CD14-positive monocyte (primary cell): ENCODE data around the gene FBXL17. TPM values are rescaled to one million over a fixed set of nuclear protein-coding genes. Genes with fewer than 3 reads are reported as not detected.

Experiments used
- DNase-seq, 3 donors: peaks; one replicate each; pipeline ENCODE4 v3.0.0-alpha.2; 2011 to 2022
- H2AFZ ChIP-seq: 2 replicates; pipeline ENCODE4 v1.6.0; 2012; ENCODE audit warnings: mild to moderate bottlenecking, low read depth, low read length, inconsistent platforms; ENCODE audit not compliant: insufficient read depth, poor library complexity, severe bottlenecking
- H3K27ac ChIP-seq, 2 donors: 1 replicate in 1 of 2; 2 replicates in 1 of 2; pipeline ENCODE4 v1.5.1; 2012 to 2013; ENCODE audit warnings: low read length in 2 of 2, control low read depth in 1 of 2, inconsistent platforms in 1 of 2, low read depth in 1 of 2, mild to moderate bottlenecking in 1 of 2
- H3K27me3 ChIP-seq, 2 donors: one replicate each; pipeline versions ENCODE4 v1.6.0 to v1.6.1; 2011 to 2013; ENCODE audit warnings: low read length in 2 of 2; ENCODE audit not compliant: control insufficient read depth in 2 of 2, insufficient read depth in 2 of 2
- H3K36me3 ChIP-seq, 2 donors: replicated peaks in 1 of 2; 1 replicate in 1 of 2; 2 replicates in 1 of 2; pipeline versions ENCODE4 v1.5.1 to v1.6.1; 2012 to 2013; ENCODE audit warnings: low read length in 2 of 2, control low read depth in 1 of 2, inconsistent platforms in 1 of 2, mild to moderate bottlenecking in 1 of 2; ENCODE audit not compliant: insufficient read depth in 2 of 2, control insufficient read depth in 1 of 2
- H3K4me1 ChIP-seq, 2 donors: 1 replicate in 1 of 2; 2 replicates in 1 of 2; pipeline versions ENCODE4 v1.5.1 to v1.6.1; 2012 to 2013; ENCODE audit warnings: low read length in 2 of 2, control low read depth in 1 of 2, inconsistent platforms in 1 of 2, mild to moderate bottlenecking in 1 of 2, moderate library complexity in 1 of 2; ENCODE audit not compliant: insufficient read depth in 2 of 2, control insufficient read depth in 1 of 2
- H3K4me2 ChIP-seq: replicated peaks from 2 replicates; pipeline ENCODE3; 2012; ENCODE audit warnings: low read length, moderate library complexity, mild to moderate bottlenecking; ENCODE audit not compliant: poor library complexity, severe bottlenecking; ENCODE audit errors: extremely low read depth
- H3K4me3 ChIP-seq, 3 experiments: fragments of 200-600 bp in 1 of 3; sonication (generic) in 1 of 3; replicated peaks in 1 of 3; 1 replicate in 2 of 3; 2 replicates in 1 of 3; pipeline ENCODE4 v1.5.1; 2011 to 2013; ENCODE audit warnings: low read length in 3 of 3, mild to moderate bottlenecking in 3 of 3, control low read depth in 2 of 3, low read depth in 2 of 3, inconsistent platforms in 1 of 3, moderate library complexity in 1 of 3
- H3K79me2 ChIP-seq: 2 replicates; pipeline ENCODE4 v1.6.0; 2012; ENCODE audit warnings: mild to moderate bottlenecking, control low read depth, inconsistent platforms, low read length, moderate library complexity; ENCODE audit not compliant: insufficient read depth
- H3K9ac ChIP-seq: 2 replicates; pipeline ENCODE4 v1.6.0; 2017; ENCODE audit warnings: low read length, mild to moderate bottlenecking; ENCODE audit not compliant: insufficient read depth, poor library complexity, severe bottlenecking
- H3K9me3 ChIP-seq, 2 donors: replicated peaks in 1 of 2; 1 replicate in 1 of 2; 2 replicates in 1 of 2; pipeline versions ENCODE4 v1.5.1 to v1.6.1; 2012 to 2013; ENCODE audit warnings: low read length in 2 of 2, control low read depth in 1 of 2; ENCODE audit not compliant: control insufficient read depth in 1 of 2, insufficient read depth in 1 of 2
- H4K20me1 ChIP-seq: 2 replicates; pipeline ENCODE4 v1.6.0; 2012; ENCODE audit warnings: mild to moderate bottlenecking, low read length, control low read depth, moderate library complexity; ENCODE audit not compliant: insufficient read depth
- H3K27ac Mint-ChIP-seq, 7 donors: one replicate each; pipeline ENCODE4 v1.8.0; 2020; ENCODE audit warnings: mild to moderate bottlenecking in 7 of 7, mixed read lengths in 7 of 7, moderate library complexity in 6 of 7, inconsistent platforms in 2 of 7
- H3K27me3 Mint-ChIP-seq, 3 donors: one replicate each; pipeline ENCODE4 v1.8.0; 2021 to 2022; ENCODE audit warnings: low read depth in 3 of 3, mild to moderate bottlenecking in 3 of 3, mixed read lengths in 3 of 3, moderate library complexity in 3 of 3, inconsistent platforms in 1 of 3
- H3K36me3 Mint-ChIP-seq, 2 donors: one replicate each; pipeline ENCODE4 v1.8.0; 2020; ENCODE audit warnings: mixed read lengths in 2 of 2, inconsistent platforms in 1 of 2, mild to moderate bottlenecking in 1 of 2
- H3K4me1 Mint-ChIP-seq: one replicate; pipeline ENCODE4 v1.8.0; 2020; ENCODE audit warnings: mild to moderate bottlenecking, mixed read lengths
- H3K4me3 Mint-ChIP-seq, 2 donors: one replicate each; pipeline ENCODE4 v1.8.0; 2020; ENCODE audit warnings: mild to moderate bottlenecking in 2 of 2, mixed read lengths in 2 of 2, moderate library complexity in 1 of 2
- H3K9me3 Mint-ChIP-seq, 7 donors: one replicate each; pipeline ENCODE4 v1.8.0; 2020 to 2022; ENCODE audit warnings: mixed read lengths in 7 of 7, mild to moderate bottlenecking in 6 of 7, moderate library complexity in 6 of 7, inconsistent platforms in 2 of 7
- WGBS: methylation state at CpG from one replicate; pipeline ENCODE4 v1.1.5; 2013; ENCODE audit warnings: missing lambda C conversion rate; ENCODE audit not compliant: insufficient coverage; 5-methylcytosine and 5-hydroxymethylcytosine counted together
- intact Hi-C, 2 donors: fragments of 100-400 bp; cut with micrococcal nuclease; formaldehyde crosslinking; loops; one replicate each; pipeline versions ENCODE4 v1.15.0 to v1.15.1; 2023
- polyA plus RNA-seq, 3 donors: library from polyadenylated mRNA; depleted of rRNA in 1 of 3; unstranded in 2 of 3; stranded (reverse) in 1 of 3; fragments of 300-500 nt in 2 of 3; fragments of >200 nt in 1 of 3; fragmentation: Illumina TruSeq in 2 of 3; gene quantifications; 1 replicate in 2 of 3; 2 replicates in 1 of 3; pipeline ENCODE4 v1.2.3, GENCODE V29; 2012 to 2021
- TF ChIP-seq, protein P1 (sequence below): fragments of 200-600 bp; IDR thresholded peaks from one replicate; pipeline ENCODE4 v1.8.0; 2022; ENCODE audit warnings: antibody characterized with exemption, mild to moderate bottlenecking

Gene FBXL17
- polyA plus RNA-seq, 3 donors, result 1.5 to 6.6 (median 2.0) TPM

DNA sequence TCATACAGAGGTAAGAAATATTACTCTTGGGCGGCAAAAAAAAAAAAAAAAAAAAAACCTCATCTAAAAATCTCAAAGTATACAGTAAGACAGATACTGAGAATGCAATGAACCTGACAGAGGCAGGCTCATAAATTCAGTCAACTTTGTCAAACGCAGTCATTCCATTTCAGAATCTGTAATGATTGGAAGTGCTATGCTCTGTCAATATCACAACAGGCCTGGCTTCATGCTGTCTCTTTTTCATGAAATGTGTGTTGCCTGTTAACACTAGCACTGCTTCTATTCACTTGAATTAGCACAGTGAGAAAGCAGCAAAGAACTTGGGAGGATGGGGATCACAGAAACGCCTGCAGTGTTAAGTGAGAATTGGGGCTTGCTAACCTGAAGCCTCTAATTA lies 510.9 kb downstream of the FBXL17 start:
- no peak overlapping the region for H3K4me3 Mint-ChIP-seq
- H3K9me3 ChIP-seq, result no peaks in the 10 kb centered on the region
- TF ChIP-seq, protein P1, sequence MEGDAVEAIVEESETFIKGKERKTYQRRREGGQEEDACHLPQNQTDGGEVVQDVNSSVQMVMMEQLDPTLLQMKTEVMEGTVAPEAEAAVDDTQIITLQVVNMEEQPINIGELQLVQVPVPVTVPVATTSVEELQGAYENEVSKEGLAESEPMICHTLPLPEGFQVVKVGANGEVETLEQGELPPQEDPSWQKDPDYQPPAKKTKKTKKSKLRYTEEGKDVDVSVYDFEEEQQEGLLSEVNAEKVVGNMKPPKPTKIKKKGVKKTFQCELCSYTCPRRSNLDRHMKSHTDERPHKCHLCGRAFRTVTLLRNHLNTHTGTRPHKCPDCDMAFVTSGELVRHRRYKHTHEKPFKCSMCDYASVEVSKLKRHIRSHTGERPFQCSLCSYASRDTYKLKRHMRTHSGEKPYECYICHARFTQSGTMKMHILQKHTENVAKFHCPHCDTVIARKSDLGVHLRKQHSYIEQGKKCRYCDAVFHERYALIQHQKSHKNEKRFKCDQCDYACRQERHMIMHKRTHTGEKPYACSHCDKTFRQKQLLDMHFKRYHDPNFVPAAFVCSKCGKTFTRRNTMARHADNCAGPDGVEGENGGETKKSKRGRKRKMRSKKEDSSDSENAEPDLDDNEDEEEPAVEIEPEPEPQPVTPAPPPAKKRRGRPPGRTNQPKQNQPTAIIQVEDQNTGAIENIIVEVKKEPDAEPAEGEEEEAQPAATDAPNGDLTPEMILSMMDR, result no peak
- no peaks in the 10 kb centered on the region for H3K27me3 ChIP-seq
- DNase-seq, result no peak
- no peaks in the 10 kb centered on the region for H3K4me1 Mint-ChIP-seq
- no peak overlapping the region for H2AFZ ChIP-seq
- no peaks in the 10 kb centered on the region for H3K79me2 ChIP-seq
- H3K9me3 Mint-ChIP-seq, result no peaks in the 10 kb centered on the region
- no peaks in the 10 kb centered on the region for H3K4me1 ChIP-seq
- H3K4me3 ChIP-seq, result no peak overlapping the region
- H3K36me3 Mint-ChIP-seq, result peaks cover 0 to 2% of the 10 kb centered on the region in 2 donors
- H3K4me2 ChIP-seq, result no peak overlapping the region
- no peak overlapping the region for H3K9ac ChIP-seq
- H3K27ac ChIP-seq, result no peak overlapping the region
- H3K27me3 Mint-ChIP-seq, result peaks cover 0 to 2% (median 1%) of the 10 kb centered on the region in 3 donors
- no peaks in the 10 kb centered on the region for H3K36me3 ChIP-seq
- no peaks in the 10 kb centered on the region for H4K20me1 ChIP-seq
- WGBS, result 91% methylated on average over 1 of the region's 3 CpGs
- intact Hi-C loops, result no loop called here
- no peak overlapping the region for H3K27ac Mint-ChIP-seq

DNA sequence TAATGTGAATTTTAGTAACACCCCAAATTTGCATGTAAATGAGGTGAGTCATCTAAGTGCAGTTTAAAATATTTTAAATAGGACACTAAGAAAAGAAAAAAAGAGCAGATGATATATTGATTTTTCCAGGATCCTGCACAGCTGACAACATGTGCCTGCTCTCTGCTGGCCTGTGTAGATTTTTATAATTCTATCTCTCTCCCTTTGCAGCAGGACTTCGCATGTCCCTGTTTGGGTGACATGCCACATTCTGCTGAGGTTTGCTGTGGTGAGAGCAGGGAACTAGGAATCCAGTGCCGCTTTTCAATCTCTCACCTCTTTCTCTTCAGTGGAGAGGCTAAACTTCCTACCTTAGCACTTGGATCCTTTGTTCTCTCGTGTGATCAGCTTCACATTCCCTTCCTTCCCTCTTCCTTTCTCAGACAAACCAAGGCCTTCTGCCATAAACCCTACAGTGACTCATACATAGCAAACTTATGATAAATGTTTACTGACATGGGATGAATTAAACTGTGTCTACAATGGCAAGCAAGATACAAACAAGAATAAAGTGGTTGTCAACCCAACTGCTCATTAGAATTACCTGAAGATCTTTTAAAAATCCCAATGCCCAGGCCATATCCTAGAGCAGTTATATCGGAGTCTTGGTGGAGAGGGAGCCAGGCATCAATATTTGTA lies 512.3 kb downstream of the FBXL17 start:
- H3K9me3 Mint-ChIP-seq, result no peaks in the 10 kb centered on the region
- TF ChIP-seq, protein P1, result no peak

More for the DNA sequence above, 512.3 kb downstream of the FBXL17 start:
- Histone ChIP-seq H3K9ac (no peak overlapping the region), H3K27ac (no peak overlapping the region), H4K20me1 (no peaks in the 10 kb centered on the region), H3K79me2 (no peaks in the 10 kb centered on the region), H3K36me3 (no peaks in the 10 kb centered on the region), H3K27me3 (no peaks in the 10 kb centered on the region), H3K4me2 (no peak overlapping the region), H3K4me1 (no peaks in the 10 kb centered on the region), H3K4me3 (no peak overlapping the region), H2AFZ (no peak overlapping the region), H3K9me3 (no peaks in the 10 kb centered on the region)
- intact Hi-C loops, result no loop called here
- Mint-ChIP-seq H3K4me3 (no peak overlapping the region), H3K4me1 (no peaks in the 10 kb centered on the region), H3K36me3 (peaks cover 2% of the 10 kb centered on the region in 2 donors), H3K27ac (no peak overlapping the region), H3K27me3 (peaks cover 0 to 2% (median 0%) of the 10 kb centered on the region in 3 donors)
- WGBS, result 100% methylated on average over 1 of the region's 4 CpGs
- DNase-seq, result no peak
